Gastroesophageal sphincter (tissue), 3 donors: ENCODE data around the gene NMNAT1.

ENCODE experiments used
- CTCF ChIP-seq, 4 experiments: fragments of 200-600 bp in 2 of 4; fragments of 450-650 bp in 2 of 4; sonication (generic) in 1 of 4; IDR thresholded peaks; one replicate each; pipeline ENCODE4 v1.5.1; 2017 to 2019; ENCODE audit warnings: antibody characterized with exemption in 4 of 4, mild to moderate bottlenecking in 2 of 4, moderate library complexity in 2 of 4
- EP300 ChIP-seq: sonication (generic); formaldehyde crosslinking; IDR thresholded peaks from one replicate; pipeline ENCODE4 v1.6.1; 2017; ENCODE audit warnings: antibody characterized with exemption, mild to moderate bottlenecking
- POLR2AphosphoS5 ChIP-seq: sonication (generic); formaldehyde crosslinking; IDR thresholded peaks from one replicate; pipeline ENCODE4 v1.6.1; 2017; ENCODE audit warnings: antibody characterized with exemption

DNA sequence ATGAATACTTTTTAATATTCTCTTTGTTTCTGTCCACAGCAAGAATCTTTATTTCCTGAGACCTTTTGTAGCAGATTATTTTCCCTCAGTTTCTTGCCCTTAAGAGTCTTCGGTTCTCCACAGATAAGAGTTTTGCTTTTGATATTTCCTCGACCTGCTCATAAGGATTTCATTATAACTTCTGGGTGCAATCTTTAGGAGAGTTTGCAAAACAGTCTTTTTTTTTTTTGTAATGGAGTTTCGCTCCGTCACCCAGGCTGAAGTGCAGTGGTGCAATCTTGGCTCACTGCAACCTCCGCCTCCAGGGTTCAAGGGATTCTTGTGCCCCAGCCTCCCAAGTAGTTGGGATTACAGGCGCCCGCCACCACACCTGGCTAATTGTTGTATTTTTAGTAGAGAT, 79.4 kb downstream of the NMNAT1 start:
- TF ChIP-seq CTCF (IDR thresholded peaks at IDR 0.05) (no peak), EP300 (no peak), POLR2AphosphoS5 (no peak)
